ENCODE results near the gene CYTH1. TPM values are rescaled to one million over a fixed set of nuclear protein-coding genes. Genes with fewer than 3 reads are reported as not detected.

Gene CYTH1
- total RNA-seq, 1 experiment from 2014 or later, result 20.0 TPM

- no peak for TF ChIP-seq ATF2 (CRISPR knock-in tag; IDR thresholded peaks at IDR 0.05; ENCODE audit: borderline replicate concordance, low read depth)
- TF ChIP-seq MYBL2 (CRISPR knock-in tag; IDR thresholded peaks at IDR 0.05), result no peak
- no peak for TF ChIP-seq ETV6 (CRISPR knock-in tag; IDR thresholded peaks at IDR 0.05)
- no peak for TF ChIP-seq USF2 (CRISPR knock-in tag; IDR thresholded peaks at IDR 0.05)
- TF ChIP-seq OVOL2 (CRISPR knock-in tag; IDR thresholded peaks at IDR 0.05; ENCODE audit: borderline replicate concordance), result no peak
- no peak for TF ChIP-seq ATF1 (CRISPR knock-in tag; IDR thresholded peaks at IDR 0.05)
- no peak for TF ChIP-seq MAX (CRISPR knock-in tag; IDR thresholded peaks at IDR 0.05)
- no peak for TF ChIP-seq CTCF (IDR thresholded peaks at IDR 0.05)
- no peak for TF ChIP-seq ZBTB43 (CRISPR knock-in tag; IDR thresholded peaks at IDR 0.05)
- TF ChIP-seq ESRRA (CRISPR knock-in tag; IDR thresholded peaks at IDR 0.05; ENCODE audit: borderline replicate concordance), result no peak
- TF ChIP-seq AR (CRISPR knock-in tag; IDR thresholded peaks at IDR 0.05), result no peak
Measured at GRCh38 chr17:78769196-78769773, 12.8 kb downstream of the CYTH1 start (continued).

- DNase-seq (ENCODE audit: low spot score) (no peak), ATAC-seq (no peak)
- Mint-ChIP-seq H3K27ac (no peak overlapping the region), H3K27me3 (ENCODE audit: low read depth) (no peaks in the 10 kb centered on the region; the same call in 1 of the 2 replicates), H3K4me1 (no peaks in the 10 kb centered on the region), H3K9me3 (no peaks in the 10 kb centered on the region), H3K36me3 (no peaks in the 10 kb centered on the region), H3K4me3 (no peak overlapping the region)
- POLR2A ChIA-PET, result no interaction called here
- CTCF ChIA-PET, result interaction anchor here (0.6 kb wide), 1 partner anchor 101 kb away, joined by 3 read pairs; no protein-coding TSS in a partner anchor
- TF ChIP-seq ESRRA (CRISPR knock-in tag; IDR thresholded peaks at IDR 0.05; ENCODE audit: borderline replicate concordance) (no peak), CTCF (IDR thresholded peaks at IDR 0.05) (no peak), ELF4 (CRISPR knock-in tag; IDR thresholded peaks at IDR 0.05; ENCODE audit: low read depth) (no peak), FOXK1 (CRISPR knock-in tag; IDR thresholded peaks at IDR 0.05) (no peak), ZNF671 (CRISPR knock-in tag; IDR thresholded peaks at IDR 0.05) (no peak), HMGA2 (CRISPR knock-in tag; IDR thresholded peaks at IDR 0.05) (no peak), E2F4 (CRISPR knock-in tag; IDR thresholded peaks at IDR 0.05; ENCODE audit: borderline replicate concordance, low read depth) (no peak), E2F1 (CRISPR knock-in tag; IDR thresholded peaks at IDR 0.05) (no peak), NR1H2 (CRISPR knock-in tag; IDR thresholded peaks at IDR 0.05) (no peak), ATF6 (CRISPR knock-in tag; IDR thresholded peaks at IDR 0.05) (no peak), GTF2I (CRISPR knock-in tag; conservative IDR thresholded peaks at IDR 0.05) (no peak)
Measured at GRCh38 chr17:78767806-78768205, 14.3 kb downstream of the CYTH1 start.

All from WTC11 (cell line).